Right renal pelvis (tissue), 4 donors: ENCODE measurements around the gene MYO18A. TPM values are rescaled to one million over a fixed set of nuclear protein-coding genes. Genes with fewer than 3 reads are reported as not detected.

Experiments
- DNase-seq, 4 donors: peaks; one replicate each; pipeline ENCODE4 v3.0.0-alpha.2; 2013; ENCODE audit warnings: low read depth in 4 of 4, low spot score in 3 of 4, missing footprints in 1 of 4
- polyA plus RNA-seq, 4 donors: library from polyadenylated mRNA; unstranded; fragments of 120-200 nt; gene quantifications; one replicate each; pipeline ENCODE4 v1.2.1, GENCODE V29; 2013; ENCODE audit not compliant: insufficient read length in 4 of 4

The MYO18A gene
- polyA plus RNA-seq, 4 donors: 34.0 to 38.0 (median 35.9) TPM

- DNase-seq: no peak
Observed at GRCh38 chr17:29041571-29041970, 138.6 kb downstream of the MYO18A start.

- DNase-seq: no peak
Observed at GRCh38 chr17:29041091-29041490, 139.1 kb downstream of the MYO18A start.

DNA sequence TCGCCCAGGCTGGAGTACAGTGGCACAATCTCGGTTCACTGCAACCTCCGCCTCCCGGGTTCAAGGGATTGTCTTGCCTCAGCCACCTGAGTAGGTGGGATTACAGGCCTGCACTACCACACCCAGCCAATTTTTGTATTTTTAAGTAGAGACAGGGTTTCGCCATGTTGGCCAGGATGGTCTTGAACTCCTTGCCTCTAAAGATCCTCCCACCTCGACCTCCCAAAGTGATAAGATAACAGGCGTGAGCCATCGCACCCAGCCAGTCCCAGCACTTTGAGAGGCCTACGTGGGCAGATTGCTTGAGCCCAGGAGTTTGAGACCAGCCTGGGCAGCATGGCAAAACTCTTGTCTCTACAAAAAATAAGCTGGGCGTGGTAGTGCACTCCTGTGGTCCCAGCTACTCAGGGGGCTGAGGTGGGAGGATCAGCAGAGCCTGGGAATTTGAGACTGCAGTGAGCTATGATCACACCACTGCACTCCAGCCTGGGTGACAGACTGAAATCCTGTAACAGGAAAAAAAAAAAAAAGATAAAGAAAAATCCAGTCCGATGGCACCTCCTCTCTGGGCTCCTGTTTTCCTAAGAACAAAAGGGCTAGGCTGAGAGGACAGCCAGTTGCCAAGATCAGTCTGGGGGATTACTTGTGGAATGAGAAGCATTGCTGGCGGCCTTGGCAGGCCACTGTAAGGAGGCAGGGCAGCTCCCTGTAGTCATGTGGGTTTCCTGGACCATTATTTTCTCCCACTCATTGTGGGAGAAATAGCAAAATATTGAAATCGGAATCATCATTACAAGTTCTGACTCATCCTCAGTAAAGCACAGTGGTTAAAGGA is 140.2 kb downstream of the MYO18A start:
- no peak for DNase-seq

DNA sequence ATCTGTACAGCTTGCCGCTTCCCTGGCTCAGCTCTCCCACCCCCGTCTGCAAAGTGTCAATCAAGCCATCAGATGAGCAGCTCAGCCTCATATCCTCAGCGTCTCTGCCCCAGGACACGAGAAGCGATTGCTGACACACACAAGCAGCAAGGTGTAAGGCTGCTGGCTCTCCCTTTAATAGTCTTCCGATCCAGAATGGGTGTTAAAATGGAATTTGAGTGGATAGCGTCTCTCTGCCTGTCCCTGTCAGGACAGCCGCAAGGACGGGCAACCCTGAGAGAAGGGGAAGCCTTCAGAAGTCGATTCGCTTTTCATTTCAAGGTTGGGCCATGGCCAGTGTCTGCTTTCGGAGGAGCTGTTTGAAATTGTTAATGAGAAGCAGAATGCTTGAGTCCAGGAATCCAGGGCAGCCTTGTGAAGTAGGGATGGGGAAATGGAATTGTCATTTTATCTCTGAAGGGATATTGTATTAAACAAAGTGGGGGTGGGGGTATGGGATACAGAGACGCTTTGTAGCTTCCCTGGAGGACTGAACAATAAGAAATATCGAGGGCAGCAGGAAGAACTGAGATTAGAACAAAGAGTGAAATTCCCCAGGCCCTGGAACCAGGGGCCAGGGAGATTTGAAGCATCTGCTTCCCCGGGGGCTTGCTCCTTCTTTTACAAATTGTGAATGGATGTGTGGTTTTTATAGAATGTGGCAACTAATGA is 142.0 kb downstream of the MYO18A start:
- DNase-seq: no peak

GRCh38 chr17:29037739-29038084 is 142.5 kb downstream of the MYO18A start:
- no peak for DNase-seq

GRCh38 chr17:29036584-29036983 is 143.6 kb downstream of the MYO18A start:
- no peak for DNase-seq

DNA sequence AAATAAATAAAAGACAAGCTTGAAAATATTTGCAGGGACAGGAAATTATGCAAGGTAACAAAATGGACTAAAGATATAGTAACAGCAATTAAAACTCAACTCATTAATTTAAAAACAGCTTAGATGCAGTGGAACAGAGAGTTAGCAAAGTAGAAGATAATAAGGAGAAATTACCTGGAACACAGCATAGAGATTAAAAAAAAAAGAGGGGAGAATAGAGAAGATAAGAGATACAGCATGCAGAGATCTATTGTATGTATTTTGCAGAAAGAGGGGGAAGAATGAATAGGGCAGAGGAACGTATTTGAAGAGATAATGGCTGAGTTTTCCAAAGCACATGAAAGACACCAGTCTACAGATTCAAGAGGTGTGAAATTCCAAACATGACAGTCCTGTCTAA is 145.7 kb downstream of the MYO18A start:
- DNase-seq: no peak

DNA sequence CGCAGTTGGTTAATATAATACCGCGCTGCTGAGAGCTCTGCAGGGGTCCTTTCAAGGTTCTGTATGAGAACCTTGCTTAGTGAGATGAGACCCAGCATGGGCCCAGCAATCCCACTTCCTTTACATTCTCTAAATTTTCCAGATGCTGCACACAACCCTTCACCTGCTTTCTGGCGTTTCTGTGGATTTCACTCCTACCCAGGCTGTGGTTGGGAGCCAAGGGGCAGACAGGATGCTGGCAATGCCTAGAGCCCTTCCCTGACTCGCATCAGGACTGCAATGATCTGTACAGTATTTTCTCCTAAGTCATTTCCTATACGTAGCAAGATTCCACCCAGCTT is 147.4 kb downstream of the MYO18A start:
- no peak for DNase-seq

DNA sequence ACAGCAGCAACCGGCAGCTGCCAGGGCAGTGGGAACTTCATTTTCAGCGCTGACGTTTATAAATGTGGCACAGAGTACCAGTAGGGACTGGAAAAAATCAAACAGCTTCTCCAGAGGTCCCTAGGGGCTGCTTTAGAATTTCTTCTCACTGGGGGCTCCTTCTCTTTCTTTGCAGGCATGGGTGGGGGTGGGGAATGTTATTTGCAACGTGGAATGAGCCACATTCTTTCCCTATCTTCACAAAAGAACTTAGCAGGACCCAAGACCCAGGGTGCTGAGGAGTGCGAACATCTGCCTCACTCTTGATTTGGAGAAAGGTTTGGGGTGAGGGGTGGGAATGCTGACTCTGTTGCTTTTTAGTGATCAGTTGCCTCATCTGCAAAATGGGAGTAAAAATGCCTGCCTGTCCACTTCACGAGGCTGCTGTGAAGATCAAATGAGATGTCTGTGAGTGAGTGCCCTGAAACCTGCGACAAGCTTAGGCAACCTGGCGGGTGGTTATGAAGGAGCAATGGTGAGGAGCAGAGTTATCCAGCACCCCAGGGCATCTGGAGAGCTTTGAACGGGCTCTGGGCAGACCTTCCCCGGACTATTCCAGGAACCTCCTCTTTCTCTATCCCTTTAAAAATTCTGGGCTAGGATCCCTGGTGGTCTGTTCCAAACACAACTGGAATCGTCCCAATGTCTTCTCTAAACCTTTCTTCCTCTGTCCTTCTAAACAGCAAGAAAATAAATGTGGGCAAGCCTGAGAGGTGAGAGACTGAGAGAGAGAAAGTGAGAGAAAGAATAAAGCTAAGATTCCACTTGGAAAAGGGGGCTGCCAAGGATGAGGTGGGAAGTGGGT is 148.0 kb downstream of the MYO18A start:
- no peak for DNase-seq

GRCh38 chr17:29031488-29031887 is 148.7 kb downstream of the MYO18A start:
- no peak for DNase-seq

GRCh38 chr17:29024316-29024952 is 155.8 kb downstream of the MYO18A start:
- no peak for DNase-seq

DNA sequence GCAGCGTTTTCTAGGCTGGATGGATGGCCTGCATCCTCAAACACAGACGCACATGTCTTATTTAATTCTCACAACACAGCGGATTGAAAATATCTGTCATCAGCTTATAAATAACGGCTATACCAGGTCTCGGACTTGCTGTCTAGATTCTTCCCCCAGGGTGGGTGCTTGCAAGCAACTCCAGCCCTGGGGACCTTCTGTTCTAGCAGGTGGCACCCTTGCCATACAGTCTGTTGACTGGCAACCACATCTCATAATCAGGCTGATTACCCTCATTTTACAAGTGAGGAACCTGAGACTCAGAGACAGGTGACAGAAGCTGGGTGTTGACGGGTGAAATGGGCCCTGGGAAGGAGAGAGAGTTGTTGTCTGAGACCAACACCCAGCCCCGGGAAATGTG is 158.1 kb downstream of the MYO18A start:
- no peak for DNase-seq

GRCh38 chr17:29021226-29021625 is 159.0 kb downstream of the MYO18A start:
- DNase-seq: no peak

Other genes starting within 250 kb of the MYO18A start
- gene PHF12, start 228.9 kb downstream of the MYO18A start, polyA plus RNA-seq: 10 to 100 TPM; 42.3 to 48.1 (median 46.4) TPM
- under 1 TPM in 3 of 4 donors, not detected in 1; 0.21 to 0.48 (median 0.25) TPM for gene SEZ6, start 174.4 kb downstream of the MYO18A start, polyA plus RNA-seq
- gene PIPOX, start 137.3 kb downstream of the MYO18A start, polyA plus RNA-seq: 10 to 100 TPM in 2 of 4 donors, 1 to 10 TPM in 2; 5.6 to 11.6 (median 9.1) TPM
- gene CRYBA1, start 66.5 kb upstream of the MYO18A start, polyA plus RNA-seq: under 1 TPM in 1 of 4 donors, not detected in 3; 0.10 TPM
- 10 to 100 TPM; 33.4 to 47.4 (median 43.6) TPM for gene NUFIP2, start 113.8 kb upstream of the MYO18A start, polyA plus RNA-seq
- 10 to 100 TPM; 43.9 to 48.7 (median 48.1) TPM for gene TAOK1, start 210.0 kb upstream of the MYO18A start, polyA plus RNA-seq